Measurements from ENCODE around the gene DPP6. TPM values are rescaled to one million over a fixed set of nuclear protein-coding genes. Genes with fewer than 3 reads are reported as not detected.

Gene DPP6
- total and polyA plus RNA-seq, 2 of the 8 experiments (the other 6 are each of a cell fraction or from before 2014, with no cell fraction given), result 4.7 to 6.8 TPM

DNA sequence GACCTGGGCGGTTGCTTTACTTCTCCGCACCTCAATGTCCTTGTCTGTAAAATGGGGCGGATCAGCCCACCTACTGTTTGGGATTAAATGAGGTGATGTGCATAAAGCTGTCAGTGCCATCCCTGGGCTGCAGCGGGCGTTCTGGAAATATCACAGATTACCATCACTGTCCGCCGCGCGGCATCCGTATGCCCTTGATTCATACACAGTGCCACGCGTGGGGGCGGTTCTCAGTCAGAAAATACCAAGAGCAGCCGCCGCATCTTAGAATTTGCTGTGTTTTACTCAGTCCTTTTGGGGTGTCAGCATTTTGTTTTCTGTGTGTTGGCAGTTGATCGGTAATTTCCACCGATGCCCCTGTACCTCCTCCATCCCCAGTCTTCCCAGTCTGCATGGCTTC is 338.8 kb downstream of the DPP6 start (continued):
- TF ChIP-seq RFX5 (IDR thresholded peaks at IDR 0.05; ENCODE audit: borderline replicate concordance, low read depth, low read length), result no peak
- no peak for TF ChIP-seq POLR2A (IDR thresholded peaks at IDR 0.05; ENCODE audit: control extremely low read depth in 1 of 2, low read depth in 2 of 2, low read length in 2 of 2)
- TF ChIP-seq RXRA (IDR thresholded peaks at IDR 0.05; ENCODE audit: insufficient read depth, low read depth, low read length), result no peak
- no peak for TF ChIP-seq SRF (IDR thresholded peaks at IDR 0.05; ENCODE audit: low read depth, low read length)
- no peak for TF ChIP-seq SP4 (IDR thresholded peaks at IDR 0.05; ENCODE audit: low read length)
